Measurements from ENCODE around the gene ALLC.

DNA sequence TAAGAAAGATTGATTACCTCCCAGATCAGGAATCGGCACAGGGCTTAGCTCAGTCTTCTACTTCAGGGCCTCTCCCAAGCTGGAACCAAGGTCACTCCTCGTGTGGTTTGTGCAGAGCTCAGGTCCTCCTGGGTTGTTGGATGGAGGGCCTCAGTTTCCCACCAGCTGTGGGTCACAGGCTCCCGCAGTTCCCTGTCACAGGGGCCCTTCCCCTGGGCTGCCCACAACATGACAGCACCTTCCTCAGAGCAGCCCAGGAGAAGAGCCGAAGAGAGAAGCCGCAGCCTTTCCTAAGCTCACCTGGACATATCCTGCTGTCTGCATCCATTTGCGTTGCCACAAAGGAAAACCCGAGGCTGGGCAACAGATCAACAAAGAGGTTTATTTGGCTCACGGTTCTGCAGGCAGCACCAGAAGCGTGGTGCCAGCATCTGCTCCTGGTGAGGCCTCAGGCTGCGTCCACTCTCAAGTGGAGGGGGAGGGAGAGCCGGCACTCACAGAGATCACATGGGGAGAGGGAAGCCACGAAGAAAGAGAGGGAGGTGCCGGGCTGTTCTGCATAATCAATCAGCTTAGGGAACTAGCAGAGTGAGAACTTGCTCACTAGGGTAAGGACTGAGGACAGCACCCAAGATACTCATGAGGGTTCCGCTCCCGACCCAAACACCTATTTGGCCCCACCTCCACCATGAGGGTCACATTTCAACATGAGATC is 13.0 kb upstream of the ALLC start:
- TF ChIP-seq, protein P1, sequence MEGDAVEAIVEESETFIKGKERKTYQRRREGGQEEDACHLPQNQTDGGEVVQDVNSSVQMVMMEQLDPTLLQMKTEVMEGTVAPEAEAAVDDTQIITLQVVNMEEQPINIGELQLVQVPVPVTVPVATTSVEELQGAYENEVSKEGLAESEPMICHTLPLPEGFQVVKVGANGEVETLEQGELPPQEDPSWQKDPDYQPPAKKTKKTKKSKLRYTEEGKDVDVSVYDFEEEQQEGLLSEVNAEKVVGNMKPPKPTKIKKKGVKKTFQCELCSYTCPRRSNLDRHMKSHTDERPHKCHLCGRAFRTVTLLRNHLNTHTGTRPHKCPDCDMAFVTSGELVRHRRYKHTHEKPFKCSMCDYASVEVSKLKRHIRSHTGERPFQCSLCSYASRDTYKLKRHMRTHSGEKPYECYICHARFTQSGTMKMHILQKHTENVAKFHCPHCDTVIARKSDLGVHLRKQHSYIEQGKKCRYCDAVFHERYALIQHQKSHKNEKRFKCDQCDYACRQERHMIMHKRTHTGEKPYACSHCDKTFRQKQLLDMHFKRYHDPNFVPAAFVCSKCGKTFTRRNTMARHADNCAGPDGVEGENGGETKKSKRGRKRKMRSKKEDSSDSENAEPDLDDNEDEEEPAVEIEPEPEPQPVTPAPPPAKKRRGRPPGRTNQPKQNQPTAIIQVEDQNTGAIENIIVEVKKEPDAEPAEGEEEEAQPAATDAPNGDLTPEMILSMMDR (IDR thresholded peaks at IDR 0.05; ENCODE audit: poor library complexity), result no peak
- TF ChIP-seq EZH2 (IDR thresholded peaks at IDR 0.05; ENCODE audit: borderline replicate concordance) (no peak), EZH2phosphoT487 (IDR thresholded peaks at IDR 0.05; ENCODE audit: low read depth, severe bottlenecking, unreplicated experiment) (no peak)

Measured in hepatocyte (in vitro differentiated cells).